ENCODE data around the gene NXPE3.

GRCh38 chr3:101801174-101801573 lies 22.2 kb downstream of the NXPE3 start:
- no peak for TF ChIP-seq POLR2A (IDR thresholded peaks at IDR 0.05)
- TF ChIP-seq, protein P1, sequence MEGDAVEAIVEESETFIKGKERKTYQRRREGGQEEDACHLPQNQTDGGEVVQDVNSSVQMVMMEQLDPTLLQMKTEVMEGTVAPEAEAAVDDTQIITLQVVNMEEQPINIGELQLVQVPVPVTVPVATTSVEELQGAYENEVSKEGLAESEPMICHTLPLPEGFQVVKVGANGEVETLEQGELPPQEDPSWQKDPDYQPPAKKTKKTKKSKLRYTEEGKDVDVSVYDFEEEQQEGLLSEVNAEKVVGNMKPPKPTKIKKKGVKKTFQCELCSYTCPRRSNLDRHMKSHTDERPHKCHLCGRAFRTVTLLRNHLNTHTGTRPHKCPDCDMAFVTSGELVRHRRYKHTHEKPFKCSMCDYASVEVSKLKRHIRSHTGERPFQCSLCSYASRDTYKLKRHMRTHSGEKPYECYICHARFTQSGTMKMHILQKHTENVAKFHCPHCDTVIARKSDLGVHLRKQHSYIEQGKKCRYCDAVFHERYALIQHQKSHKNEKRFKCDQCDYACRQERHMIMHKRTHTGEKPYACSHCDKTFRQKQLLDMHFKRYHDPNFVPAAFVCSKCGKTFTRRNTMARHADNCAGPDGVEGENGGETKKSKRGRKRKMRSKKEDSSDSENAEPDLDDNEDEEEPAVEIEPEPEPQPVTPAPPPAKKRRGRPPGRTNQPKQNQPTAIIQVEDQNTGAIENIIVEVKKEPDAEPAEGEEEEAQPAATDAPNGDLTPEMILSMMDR (IDR thresholded peaks at IDR 0.05), result no peak

Measured in Peyer's patch (tissue), 4 donors.